SW480 (cell line): ENCODE results near the gene STEAP1B.

Experiments
- DNase-seq: peaks from one replicate; pipeline ENCODE4 v3.0.0-alpha.2; 2016; ENCODE audit warnings: low spot score

Gene STEAP1B

DNA sequence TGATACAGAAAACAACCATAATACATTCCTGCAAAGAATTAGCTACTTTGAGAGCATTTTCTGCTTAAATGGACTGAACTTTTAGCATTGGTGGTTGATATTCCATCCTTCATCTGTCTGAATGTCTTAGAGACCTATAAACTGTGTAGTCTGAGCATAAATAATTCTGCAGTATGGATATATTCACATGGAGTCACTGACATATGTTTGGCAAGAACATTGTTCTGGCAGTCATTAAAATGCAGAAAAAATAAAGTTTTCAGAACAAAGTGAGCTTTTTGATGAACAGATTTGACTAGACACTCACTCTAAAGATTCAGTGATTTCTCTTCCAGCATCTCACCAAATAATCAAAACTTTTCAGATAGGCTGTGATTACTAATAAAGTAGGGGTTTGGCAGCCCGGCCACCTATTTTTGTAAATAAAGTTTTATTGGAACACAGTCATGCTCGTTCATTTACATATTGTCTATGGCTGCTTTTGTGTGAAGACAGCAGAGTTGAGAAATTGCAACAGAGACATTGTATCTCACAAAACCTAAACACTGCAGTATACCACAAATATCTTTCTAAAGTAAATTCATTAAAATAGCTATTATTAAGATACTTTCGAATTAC, 98.9 kb downstream of the STEAP1B start:
- DNase-seq = no peak

- no peak for DNase-seq
Measured at GRCh38 chr7:22400150-22400814, 99.7 kb downstream of the STEAP1B start.

DNA sequence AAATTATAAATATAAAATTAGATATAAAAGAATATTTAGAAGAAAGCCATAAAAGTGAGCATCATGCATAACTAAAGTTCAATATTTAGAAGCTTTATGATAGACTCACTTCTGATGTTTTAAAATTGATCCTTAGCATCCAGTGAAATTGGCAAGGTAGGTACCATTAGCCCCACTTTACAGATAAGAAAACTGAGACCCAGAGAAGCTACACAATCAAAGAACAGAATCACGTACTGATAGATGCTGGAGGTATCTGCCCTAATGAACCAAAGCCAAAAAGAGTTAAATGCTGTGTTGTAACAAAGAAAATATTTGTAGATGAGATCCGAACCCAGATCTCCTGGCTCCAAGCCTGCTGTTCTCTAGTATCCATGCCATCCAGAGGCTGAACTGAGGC, 100.4 kb downstream of the STEAP1B start:
- no peak for DNase-seq

DNA sequence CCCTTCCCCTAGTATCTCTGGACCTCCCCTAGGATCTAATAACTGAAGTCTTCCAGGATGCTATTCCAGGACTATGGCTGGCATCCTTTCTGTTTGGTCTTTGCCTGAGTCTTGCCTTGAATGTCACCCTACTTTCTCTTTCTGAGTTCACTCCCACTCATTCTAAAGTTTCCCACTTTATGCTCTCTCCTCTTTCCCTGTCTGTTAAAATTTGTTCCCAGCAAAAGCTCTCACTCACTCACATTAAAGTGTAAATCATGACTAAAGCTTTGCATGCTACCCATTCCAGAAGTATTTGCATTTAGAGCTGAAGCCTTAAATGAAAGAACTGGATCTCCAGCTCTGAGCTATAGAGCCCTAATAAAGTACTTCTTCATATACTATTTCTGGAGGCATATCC, 100.9 kb downstream of the STEAP1B start:
- no peak for DNase-seq

- DNase-seq = no peak
Measured at GRCh38 chr7:22397981-22398380, 102.0 kb downstream of the STEAP1B start.

GRCh38 chr7:22395222-22395621, 104.8 kb downstream of the STEAP1B start:
- DNase-seq = no peak

- DNase-seq = no peak
Measured at GRCh38 chr7:22394739-22395138, 105.2 kb downstream of the STEAP1B start.

GRCh38 chr7:22393913-22394729, 105.9 kb downstream of the STEAP1B start:
- no peak for DNase-seq

DNA sequence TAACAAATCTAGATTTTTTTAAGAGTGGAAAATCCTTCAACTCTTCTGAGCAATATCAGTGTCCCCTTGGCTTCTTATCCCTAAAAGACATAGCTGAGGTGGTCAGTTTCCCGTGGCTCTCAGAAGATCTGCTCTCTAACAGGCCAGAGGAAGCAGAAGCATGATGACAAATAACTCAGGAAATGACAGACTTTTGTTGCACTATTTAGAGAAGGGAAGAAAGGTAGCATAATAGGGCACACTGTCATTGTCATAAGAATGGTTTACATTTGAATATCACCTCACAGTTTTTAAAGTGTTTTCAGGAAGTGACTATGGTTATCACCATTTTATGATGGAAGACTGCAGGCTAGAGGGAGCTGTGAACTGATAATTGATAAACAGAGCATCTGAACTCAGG, 109.5 kb downstream of the STEAP1B start:
- no peak for DNase-seq

DNA sequence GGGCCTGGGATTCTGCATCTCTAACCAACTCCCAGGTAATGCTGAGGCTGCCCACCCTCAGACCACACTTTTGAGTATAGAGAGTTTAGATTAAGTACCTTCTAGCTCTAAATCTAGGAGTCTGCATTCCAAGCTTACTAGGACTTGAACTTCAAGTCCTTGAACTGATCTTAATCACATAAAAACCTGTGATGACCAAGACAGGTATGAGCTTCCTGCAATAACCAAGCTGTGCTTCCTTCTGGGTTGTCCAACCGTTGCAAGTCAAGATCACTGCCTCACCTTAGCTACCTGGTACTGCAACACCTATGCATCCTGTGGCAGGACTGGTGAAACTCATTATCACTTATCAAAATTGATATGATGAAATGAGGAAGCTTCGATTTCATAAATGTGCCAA, 110.1 kb downstream of the STEAP1B start:
- DNase-seq = no peak

GRCh38 chr7:22387583-22387982, 112.4 kb downstream of the STEAP1B start:
- DNase-seq = no peak

- no peak for DNase-seq
Measured at GRCh38 chr7:22386865-22387264, 113.1 kb downstream of the STEAP1B start.

- no peak for DNase-seq
Measured at GRCh38 chr7:22386206-22386858, 113.7 kb downstream of the STEAP1B start.

- DNase-seq = no peak
Measured at GRCh38 chr7:22385326-22385725, 114.7 kb downstream of the STEAP1B start.

DNA sequence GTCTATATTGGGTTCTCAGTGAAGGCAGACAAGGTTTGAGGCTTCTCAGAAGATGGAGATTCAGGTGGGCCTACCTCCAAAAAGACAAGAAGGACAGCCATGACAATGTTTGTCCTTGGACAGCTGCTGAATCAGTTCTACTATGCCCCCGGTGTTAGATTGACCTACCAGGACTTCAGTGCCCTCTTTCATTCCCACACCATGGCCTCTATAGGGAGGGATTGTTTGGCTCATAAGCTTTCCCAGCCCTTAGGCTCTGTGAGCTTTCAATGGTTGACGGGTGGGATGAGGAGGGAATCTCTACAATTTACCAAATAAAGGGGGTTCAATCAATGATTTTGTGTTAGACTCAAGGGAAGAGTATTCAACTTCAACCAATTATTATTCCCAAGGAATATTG, 119.7 kb downstream of the STEAP1B start:
- DNase-seq = no peak

- DNase-seq = no peak
Measured at GRCh38 chr7:22378199-22378980, 121.6 kb downstream of the STEAP1B start.

- DNase-seq = no peak
Measured at GRCh38 chr7:22377703-22378102, 122.3 kb downstream of the STEAP1B start.

GRCh38 chr7:22375359-22376048, 124.5 kb downstream of the STEAP1B start:
- DNase-seq = no peak

DNA sequence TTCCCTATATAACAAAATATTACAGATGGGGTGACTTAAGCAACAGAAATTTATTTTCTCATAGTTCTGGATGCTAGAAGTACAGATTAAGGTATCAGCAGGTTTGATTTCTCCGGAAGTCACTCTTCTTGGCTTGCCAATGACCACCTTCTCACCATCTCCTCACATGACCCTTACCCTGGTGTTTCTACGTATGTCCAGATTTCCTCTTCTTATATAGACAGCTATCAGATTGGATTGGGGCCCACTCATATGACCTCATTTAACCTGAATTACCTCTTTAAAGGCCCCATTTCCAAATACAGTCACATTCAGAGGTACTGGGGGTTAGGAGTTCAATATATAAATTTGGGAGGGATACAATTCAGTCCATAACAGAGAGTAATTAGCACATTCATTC, 126.1 kb downstream of the STEAP1B start:
- no peak for DNase-seq

DNA sequence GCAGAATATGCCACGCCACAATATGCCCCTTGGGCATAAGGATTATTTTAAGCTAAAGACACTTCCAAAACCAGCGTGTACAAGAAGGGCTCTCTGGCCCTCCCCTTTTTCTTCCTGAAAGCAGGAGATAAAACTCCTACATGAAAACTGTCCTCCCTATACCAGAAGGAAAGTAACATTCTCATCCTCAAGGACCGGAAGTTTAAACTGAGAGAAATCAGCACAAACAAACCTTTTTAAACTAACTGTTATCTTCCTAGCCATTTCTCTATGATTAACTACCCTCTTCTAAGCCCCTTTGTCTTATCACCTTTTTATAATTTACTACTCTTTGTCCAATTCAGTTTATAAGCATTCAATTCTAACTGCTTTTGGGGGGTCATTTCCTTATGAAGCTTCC, 126.6 kb downstream of the STEAP1B start:
- DNase-seq = no peak

DNA sequence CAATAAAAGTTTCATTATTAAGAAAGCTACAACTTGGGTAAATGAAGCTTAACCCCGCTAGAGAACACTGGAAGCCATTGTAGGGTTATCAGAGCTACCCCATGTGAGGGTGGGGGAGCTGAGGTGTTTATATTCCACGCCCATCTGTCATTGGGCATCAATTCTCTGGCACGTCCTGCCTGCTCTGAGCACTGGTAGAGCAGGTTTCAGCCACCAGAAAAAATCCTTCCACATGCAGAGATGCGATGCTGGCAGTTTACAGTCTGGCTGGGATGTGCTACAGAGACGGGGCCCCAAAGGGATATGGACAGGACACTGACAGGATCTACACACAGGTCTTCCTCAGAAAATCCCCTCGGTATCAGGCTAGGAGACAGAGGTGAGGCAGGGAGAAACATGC, 127.1 kb downstream of the STEAP1B start:
- DNase-seq = no peak
